HepG2 (cell line): Measurements from ENCODE around the gene GSDMA. TPM values are rescaled to one million over a fixed set of nuclear protein-coding genes. Genes with fewer than 3 reads are reported as not detected.

Experiments
- ATAC-seq: fragments of 200-7000 bp; cut with Tn5 transposase; 3 replicates; pipeline ENCODE4 v1.9.1; 2020; ENCODE audit warnings: mild to moderate bottlenecking, moderate library complexity
- BruUV-seq: library from RNA; stranded (reverse); fragments of 400-500 nt; replicated peaks from 2 replicates; lab custom pipeline; 2021; lab: Mats Ljungman, UMichigan
- CTCF ChIA-PET: fragments of 300-600 bp; formaldehyde crosslinking; extraction: SDS; loops from one replicate; lab custom pipeline; 2021; ENCODE audit warnings: low total read pairs, inconsistent platforms, low intra/inter-chr PET ratio; lab: Yijun Ruan, JAX
- POLR2A ChIA-PET: fragments of 350-600 bp; sonication (Branson Sonifier 250); formaldehyde crosslinking; loops from one replicate; lab custom pipeline; 2020; ENCODE audit warnings: antibody characterized with exemption, inconsistent platforms; lab: Yijun Ruan, JAX
- DNase-seq: peaks from one replicate; pipeline ENCODE4 v3.0.0-alpha.2; 2015; ENCODE audit warnings: low spot score
- FAIRE-seq: peaks from 3 replicates; lab custom pipeline; 2011; peaks lifted over from hg19 to GRCh38; lab: Jason Lieb, UNC
- H2AFZ ChIP-seq: one replicate; pipeline ENCODE4 v1.6.1; 2011; ENCODE audit warnings: low read length, inconsistent platforms
- H3K27ac ChIP-seq: fragments of 300-600 bp; 3 replicates; pipeline ENCODE4 v1.8.0; 2011; ENCODE audit warnings: mixed run types, mild to moderate bottlenecking, mixed read lengths, low read length, inconsistent platforms; ENCODE audit not compliant: insufficient read depth; ENCODE audit errors: extremely low read length
- H3K27me3 ChIP-seq, 2 experiments: fragments of 200-600 bp in 1 of 2; 2 replicates in 1 of 2; 3 replicates in 1 of 2; pipeline versions ENCODE4 v1.6.0 to v1.8.0; 2011; ENCODE audit warnings: low read length in 2 of 2, mild to moderate bottlenecking in 2 of 2, moderate library complexity in 2 of 2, inconsistent platforms in 1 of 2; ENCODE audit not compliant: insufficient read depth in 2 of 2, control insufficient read depth in 1 of 2
- H3K36me3 ChIP-seq, 2 experiments: fragments of 200-600 bp in 1 of 2; replicated peaks in 1 of 2; 2 replicates in 1 of 2; 3 replicates in 1 of 2; pipeline versions ENCODE4 v1.5.1 to v1.8.0; 2011; ENCODE audit warnings: low read length in 2 of 2, inconsistent platforms in 1 of 2; ENCODE audit not compliant: insufficient read depth in 2 of 2, control insufficient read depth in 1 of 2
- H3K4me1 ChIP-seq: 2 replicates; pipeline ENCODE4 v1.5.1; 2012; ENCODE audit warnings: low read length, inconsistent platforms; ENCODE audit not compliant: insufficient read depth
- H3K4me2 ChIP-seq: 2 replicates; pipeline ENCODE4 v1.6.0; 2011; ENCODE audit warnings: low read depth, low read length, inconsistent platforms
- H3K4me3 ChIP-seq, 3 experiments: fragments of 200-600 bp in 1 of 3; sonication (generic), shearing (Covaris generic) in 1 of 3; replicated peaks in 1 of 3; 2 replicates each; pipeline ENCODE4 v1.5.1; 2011 to 2016; ENCODE audit warnings: low read length in 3 of 3, inconsistent platforms in 2 of 3, low read depth in 2 of 3, mild to moderate bottlenecking in 2 of 3, control low read depth in 1 of 3, mixed read lengths in 1 of 3; ENCODE audit not compliant: insufficient read depth in 1 of 3
- H3K79me2 ChIP-seq: one replicate; pipeline ENCODE4 v1.6.1; 2011; ENCODE audit warnings: low read length, inconsistent platforms; ENCODE audit not compliant: insufficient read depth
- H3K9ac ChIP-seq: 2 replicates; pipeline ENCODE4 v1.6.0; 2011; ENCODE audit warnings: mild to moderate bottlenecking, low read depth, low read length, inconsistent platforms; ENCODE audit not compliant: insufficient read depth
- H3K9me3 ChIP-seq: 2 replicates; pipeline ENCODE4 v1.5.1; 2012; ENCODE audit warnings: mild to moderate bottlenecking, low read length
- H4K20me1 ChIP-seq: 2 replicates; pipeline ENCODE4 v1.6.0; 2011; ENCODE audit warnings: inconsistent platforms, mild to moderate bottlenecking, low read length, moderate library complexity; ENCODE audit not compliant: insufficient read depth
- DMTF1 ChIP-seq: sonication (generic); formaldehyde crosslinking; IDR thresholded peaks from 2 replicates; pipeline ENCODE4 v1.4.0; 2020; ENCODE audit warnings: mild to moderate bottlenecking, missing genetic modification reagents
- EP300 ChIP-seq, 3 experiments: sonication (generic) in 1 of 3; formaldehyde crosslinking in 1 of 3; IDR thresholded peaks; 2 replicates each; pipeline versions ENCODE4 v1.5.1 to v1.6.1; 2011 to 2020; ENCODE audit warnings: low read depth in 2 of 3, low read length in 2 of 3, borderline replicate concordance in 1 of 3, improper control_type of control experiment in 1 of 3, mild to moderate bottlenecking in 1 of 3, missing genetic modification reagents in 1 of 3, moderate library complexity in 1 of 3
- HOXA3 ChIP-seq: sonication (generic); formaldehyde crosslinking; IDR thresholded peaks from 2 replicates; pipeline ENCODE4 v1.5.0; 2020; ENCODE audit warnings: missing genetic modification reagents
- NFYB ChIP-seq: sonication (generic); formaldehyde crosslinking; IDR thresholded peaks from 2 replicates; pipeline ENCODE4 v1.4.0; 2020; ENCODE audit warnings: missing genetic modification reagents
- PRPF4 ChIP-seq: fragments of 200-400 bp; formaldehyde crosslinking; IDR thresholded peaks from 2 replicates; pipeline ENCODE4 v1.6.1; 2016; ENCODE audit warnings: low read length, low read depth; ENCODE audit not compliant: poor library complexity, severe bottlenecking
- SOX13 ChIP-seq, 3 experiments: fragments of 450-650 bp in 1 of 3; sonication (generic) in 1 of 3; formaldehyde crosslinking in 1 of 3; IDR thresholded peaks in 2 of 3; conservative IDR thresholded peaks in 1 of 3; 2 replicates each; pipeline versions ENCODE4 v1.5.0 to v1.6.1; 2016 to 2020; ENCODE audit warnings: antibody characterized with exemption in 1 of 3, mild to moderate bottlenecking in 1 of 3, missing compliant biosample characterization in 1 of 3, missing genetic modification reagents in 1 of 3, moderate library complexity in 1 of 3
- ZFYVE20 ChIP-seq: sonication (generic); formaldehyde crosslinking; IDR thresholded peaks from 2 replicates; pipeline ENCODE4 v1.8.0; 2023; ENCODE audit warnings: low read depth, mild to moderate bottlenecking, moderate library complexity, missing genetic modification reagents, borderline replicate concordance
- ZNF224 ChIP-seq: sonication (generic); formaldehyde crosslinking; IDR thresholded peaks from 2 replicates; pipeline ENCODE4 v1.5.0; 2020; ENCODE audit warnings: mild to moderate bottlenecking, missing genetic modification reagents
- ZNF512B ChIP-seq: sonication (generic); formaldehyde crosslinking; IDR thresholded peaks from 2 replicates; pipeline ENCODE4 v1.5.1; 2020; ENCODE audit warnings: missing genetic modification reagents, mild to moderate bottlenecking, borderline replicate concordance
- ZSCAN5A ChIP-seq: sonication (generic); formaldehyde crosslinking; IDR thresholded peaks from 2 replicates; pipeline ENCODE4 v1.8.0; 2022; ENCODE audit warnings: mild to moderate bottlenecking, missing genetic modification reagents, borderline replicate concordance
- WGBS: methylation state at CpG from one replicate; pipeline ENCODE4 v1.1.6; 2017; ENCODE audit warnings: low lambda C conversion rate; 5-methylcytosine and 5-hydroxymethylcytosine counted together
- in situ Hi-C: cut with HindIII; loops from 2 replicates; pipeline ENCODE4 v1.10.0; 2017; ENCODE audit warnings: low pct_unique_long_range_greater_than_20kb; ENCODE audit not compliant: extremely low pct_ligation_motif_present
- intact Hi-C: fragments of 100-400 bp; cut with micrococcal nuclease; formaldehyde crosslinking; loops from one replicate; pipeline ENCODE4 v1.10.0; 2022; ENCODE audit not compliant: unreplicated experiment
- polyA plus RNA-seq, 8 experiments: library from polyadenylated mRNA; depleted of rRNA in 3 of 8; stranded (reverse) in 7 of 8; unstranded in 1 of 8; fragments of >200 nt; fragmentation: Illumina TruSeq in 4 of 8; extraction: Trizol in 4 of 8; gene quantifications; 2 replicates each; pipeline versions ENCODE4 v1.2.1 to v1.2.3, GENCODE V29; 2011 to 2016; ENCODE audit warnings: low read depth in 4 of 8, missing spikeins in 1 of 8, mixed read lengths in 1 of 8; ENCODE audit not compliant: insufficient read depth in 1 of 8
- total RNA-seq, 5 experiments: library from RNA; depleted of rRNA; stranded (reverse); fragments of >200 nt; fragmentation: Illumina TruSeq; extraction: Trizol; gene quantifications; 2 replicates each; pipeline ENCODE4 v1.2.3, GENCODE V29; 2016; ENCODE audit warnings: low read depth in 1 of 5

GSDMA gene
- total and polyA plus RNA-seq, 2 of the 13 experiments (the other 11 are each of a cell fraction or from before 2014, with no cell fraction given), result not detected

- no peak for TF ChIP-seq ZNF512B (CRISPR knock-in tag)
These were observed 41.5 kb upstream of the GSDMA start (continued) for GRCh38 chr17:39921323-39921722.

GRCh38 chr17:39922006-39922405 lies 40.8 kb upstream of the GSDMA start:
- ATAC-seq (no peak), FAIRE-seq (peak; percentile 48)
- CTCF ChIA-PET, result no interaction called here
- TF ChIP-seq ZFYVE20 (CRISPR knock-in tag) (0 out of 2 replicates have a peak, but pooled peaks have one; percentile 27), SOX13 (IDR thresholded peaks at IDR 0.05) (no peak), SOX13 (CRISPR knock-in tag; conservative IDR thresholded peaks at IDR 0.05 in 1 of 2, IDR thresholded peaks at IDR 0.05 in 1 of 2) (no peak), DMTF1 (CRISPR knock-in tag) (no peak), NFYB (no peak), PRPF4 (no peak), ZNF224 (CRISPR knock-in tag) (no peak), HOXA3 (peak; percentile 47; the same call in 1 of the 2 replicates), ZSCAN5A (CRISPR knock-in tag) (no peak), EP300 (IDR thresholded peaks at IDR 0.05; ENCODE audit: low read depth in 2 of 2, low read length in 2 of 2) (0 out of 4 replicates have a peak, but pooled peaks of 1 of the 2 experiments have one; percentile 10), EP300 (CRISPR knock-in tag; IDR thresholded peaks at IDR 0.05; ENCODE audit: borderline replicate concordance) (no peak)

More at GRCh38 chr17:39922006-39922405, 40.8 kb upstream of the GSDMA start:
- in situ Hi-C loops (loop anchor here (5.0 kb wide), 1 partner anchor 50 kb away; no protein-coding TSS in a partner anchor), intact Hi-C loops (loop anchor here (10.0 kb wide), 1 partner anchor 183 kb away; the partner anchor contains the start of gene NR1D1)
- Histone ChIP-seq H3K4me3 (peak overlapping the region in 1 of 3 experiments; percentile 1; a peak in 1 of 6 replicates), H3K79me2 (peaks cover 46% of the 10 kb centered on the region), H3K4me1 (peaks cover 89% of the 10 kb centered on the region), H3K4me2 (peak overlapping the region; percentile 23; the same call in 1 of the 2 replicates), H3K9me3 (no peaks in the 10 kb centered on the region), H3K9ac (no peak overlapping the region), H2AFZ (no peak overlapping the region), H3K27me3 (no peaks in the 10 kb centered on the region; a peak in 1 of 5 replicates), H3K27ac (peak overlapping the region; percentile 93), H4K20me1 (peaks cover 11% of the 10 kb centered on the region; the same call in 1 of the 2 replicates), H3K36me3 (peaks cover 25 to 26% of the 10 kb centered on the region in 2 experiments)
- POLR2A ChIA-PET, result interaction anchor here (0.5 to 2.3 kb wide), 3 partner anchors 17 to 219 kb away, joined by 3 to 8 read pairs (median 3); no protein-coding TSS in a partner anchor
- 43% methylated on average over 6 of the region's 6 CpGs for WGBS
- BruUV-seq, result no TSS peak
- no peak for DNase-seq
